HG03139 (cell line): ENCODE measurements around the gene PTPRS.

Experiments used
- ATAC-seq: cut with Tn5 transposase; IDR thresholded peaks from one replicate; pipeline ENCODE4 v1.9.1; 2021; ENCODE audit not compliant: unreplicated experiment

PTPRS gene

GRCh38 chr19:5309438-5310204 lies 31.0 kb downstream of the PTPRS start:
- no peak for ATAC-seq

- ATAC-seq: no peak
Measured at GRCh38 chr19:5308451-5309437, 31.9 kb downstream of the PTPRS start.

GRCh38 chr19:5307655-5308054 lies 33.0 kb downstream of the PTPRS start:
- ATAC-seq: no peak

- no peak for ATAC-seq
Measured at GRCh38 chr19:5305163-5305562, 35.4 kb downstream of the PTPRS start.

- no peak for ATAC-seq
Measured at GRCh38 chr19:5304486-5304885, 36.1 kb downstream of the PTPRS start.

- ATAC-seq: no peak
Measured at GRCh38 chr19:5303208-5303607, 37.4 kb downstream of the PTPRS start.

GRCh38 chr19:5302396-5302795 lies 38.2 kb downstream of the PTPRS start:
- ATAC-seq: no peak

- no peak for ATAC-seq
Measured at GRCh38 chr19:5299137-5299536, 41.5 kb downstream of the PTPRS start.

GRCh38 chr19:5298471-5298901 lies 42.1 kb downstream of the PTPRS start:
- ATAC-seq: no peak

- no peak for ATAC-seq
Measured at GRCh38 chr19:5297272-5297669, 43.3 kb downstream of the PTPRS start.

GRCh38 chr19:5296457-5297271 lies 43.9 kb downstream of the PTPRS start:
- ATAC-seq: no peak

- ATAC-seq: no peak
Measured at GRCh38 chr19:5296021-5296420, 44.6 kb downstream of the PTPRS start.

- ATAC-seq: no peak
Measured at GRCh38 chr19:5294403-5295160, 46.0 kb downstream of the PTPRS start.

- ATAC-seq: no peak
Measured at GRCh38 chr19:5293612-5294378, 46.8 kb downstream of the PTPRS start.

GRCh38 chr19:5292822-5293611 lies 47.6 kb downstream of the PTPRS start:
- no peak for ATAC-seq

GRCh38 chr19:5292453-5292821 lies 48.2 kb downstream of the PTPRS start:
- no peak for ATAC-seq

- ATAC-seq: no peak
Measured at GRCh38 chr19:5291588-5292193, 48.9 kb downstream of the PTPRS start.
